IMR-90 (cell line): Measurements from ENCODE around the gene GFAP.

Experiments used
- BHLHE40 ChIP-seq: fragments of 150-350 bp; IDR thresholded peaks from 2 replicates; pipeline ENCODE4 v1.6.1; 2016; ENCODE audit warnings: mild to moderate bottlenecking, low read depth, low read length
- CEBPB ChIP-seq: IDR thresholded peaks from 2 replicates; pipeline ENCODE4 v1.6.1; 2012; ENCODE audit warnings: low read depth, low read length, improper control_type of control experiment
- CTCF ChIP-seq: conservative IDR thresholded peaks from 2 replicates; pipeline ENCODE4 v1.5.1; 2012; ENCODE audit warnings: mild to moderate bottlenecking, low read depth, low read length, improper control_type of control experiment
- FOS ChIP-seq: fragments of 150-350 bp; IDR thresholded peaks from 2 replicates; pipeline ENCODE4 v1.6.1; 2016; ENCODE audit warnings: low read depth, low read length
- MAFK ChIP-seq: IDR thresholded peaks from 2 replicates; pipeline ENCODE4 v1.6.1; 2012; ENCODE audit warnings: low read depth, low read length, improper control_type of control experiment
- MAZ ChIP-seq: IDR thresholded peaks from 2 replicates; pipeline ENCODE4 v1.6.1; 2012; ENCODE audit warnings: low read depth, mild to moderate bottlenecking, low read length, improper control_type of control experiment, moderate library complexity, borderline replicate concordance
- MXI1 ChIP-seq: IDR thresholded peaks from 2 replicates; pipeline ENCODE4 v1.6.1; 2012; ENCODE audit warnings: low read depth, mild to moderate bottlenecking, low read length, moderate library complexity, borderline replicate concordance
- POLR2A ChIP-seq: IDR thresholded peaks from 2 replicates; pipeline ENCODE4 v1.6.1; 2012; ENCODE audit warnings: mild to moderate bottlenecking, low read depth, low read length
- RAD21 ChIP-seq: IDR thresholded peaks from 2 replicates; pipeline ENCODE4 v1.6.1; 2012; ENCODE audit warnings: low read length, improper control_type of control experiment
- RCOR1 ChIP-seq: IDR thresholded peaks from 2 replicates; pipeline ENCODE4 v1.6.1; 2012; ENCODE audit warnings: mild to moderate bottlenecking, low read length, improper control_type of control experiment; ENCODE audit not compliant: insufficient replicate concordance
- RFX5 ChIP-seq: IDR thresholded peaks from 2 replicates; pipeline ENCODE4 v1.8.0; 2012; ENCODE audit warnings: low read depth, mild to moderate bottlenecking, low read length, moderate library complexity
- SMC3 ChIP-seq: fragments of 150-350 bp; IDR thresholded peaks from 2 replicates; pipeline ENCODE4 v1.6.1; 2016; ENCODE audit warnings: low read depth, mild to moderate bottlenecking, antibody characterized with exemption, low read length, moderate library complexity
- TF ChIP-seq, protein P1 (sequence below): fragments of 150-350 bp; IDR thresholded peaks from 2 replicates; pipeline ENCODE4 v1.6.1; 2017; ENCODE audit warnings: mild to moderate bottlenecking, antibody characterized with exemption, low read length, low read depth

DNA sequence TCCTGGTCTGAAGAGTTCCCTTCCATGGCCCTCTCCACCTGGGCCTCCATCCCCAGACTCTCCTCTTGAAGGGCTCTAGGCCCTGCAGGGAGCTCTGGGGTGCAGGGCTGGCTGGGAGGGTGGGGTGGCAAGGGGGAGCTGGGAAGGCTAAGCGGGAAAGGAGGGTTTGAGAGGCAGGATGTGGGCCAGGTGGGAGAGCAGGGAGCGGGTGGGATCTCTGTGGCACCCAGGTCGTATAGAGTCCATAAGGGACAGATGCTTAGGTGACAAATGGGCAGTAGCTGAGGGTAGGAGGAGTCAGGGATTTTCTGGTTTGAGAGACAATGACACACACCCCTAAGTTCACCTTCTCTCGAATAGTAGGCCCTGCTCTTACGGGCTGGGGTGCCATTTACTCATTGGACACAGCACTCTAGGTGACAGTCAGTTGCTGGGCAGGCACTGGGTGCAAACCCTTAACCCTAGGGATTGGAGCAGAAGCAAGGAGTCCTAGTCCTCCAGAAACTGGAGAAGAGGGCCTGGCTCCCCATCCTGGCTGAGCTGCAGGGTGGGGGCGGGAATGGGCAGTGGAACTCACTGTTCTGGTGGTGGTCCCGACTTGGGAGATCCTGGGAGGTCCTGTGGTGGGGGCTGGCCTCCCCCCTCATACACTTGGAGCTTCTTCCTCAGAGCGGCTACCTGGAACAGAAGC lies 16.9 kb upstream of the GFAP start:
- TF ChIP-seq POLR2A: no peak
- TF ChIP-seq CTCF: no peak
- no peak for TF ChIP-seq MAZ
- no peak for TF ChIP-seq FOS
- TF ChIP-seq BHLHE40: no peak
- TF ChIP-seq RAD21: no peak
- no peak for TF ChIP-seq RCOR1
- TF ChIP-seq RFX5: no peak
- TF ChIP-seq CEBPB: no peak
- TF ChIP-seq, protein P1, sequence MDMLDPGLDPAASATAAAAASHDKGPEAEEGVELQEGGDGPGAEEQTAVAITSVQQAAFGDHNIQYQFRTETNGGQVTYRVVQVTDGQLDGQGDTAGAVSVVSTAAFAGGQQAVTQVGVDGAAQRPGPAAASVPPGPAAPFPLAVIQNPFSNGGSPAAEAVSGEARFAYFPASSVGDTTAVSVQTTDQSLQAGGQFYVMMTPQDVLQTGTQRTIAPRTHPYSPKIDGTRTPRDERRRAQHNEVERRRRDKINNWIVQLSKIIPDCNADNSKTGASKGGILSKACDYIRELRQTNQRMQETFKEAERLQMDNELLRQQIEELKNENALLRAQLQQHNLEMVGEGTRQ: no peak
- no peak for TF ChIP-seq MXI1
- no peak for TF ChIP-seq SMC3
- TF ChIP-seq MAFK: no peak
